Measurements from ENCODE around the gene XPO6.

The XPO6 gene

DNA sequence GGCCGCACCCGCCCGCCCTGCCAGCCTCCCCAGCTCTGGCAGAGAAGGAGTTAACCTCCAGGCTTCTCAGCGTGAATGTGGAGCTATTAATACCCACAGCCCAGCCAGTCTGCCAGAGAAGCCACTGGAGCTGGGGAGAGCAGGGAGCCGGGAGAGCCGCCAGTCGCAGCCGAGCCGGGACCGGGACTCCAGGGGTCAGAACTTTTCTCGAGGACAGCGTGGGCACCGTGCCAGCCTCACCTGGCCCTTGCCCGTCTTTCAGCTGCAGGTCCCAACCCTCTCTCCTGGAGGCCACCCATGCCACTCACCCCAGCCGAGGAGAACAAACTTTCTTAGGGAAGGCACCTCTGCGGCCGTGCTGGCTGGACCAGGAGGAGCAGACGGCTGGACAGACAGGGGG lies 46.8 kb upstream of the XPO6 start:
- Histone ChIP-seq H3K27ac (replicated peaks) (no peak overlapping the region), H3K4me3 (replicated peaks; ENCODE audit: insufficient read depth, low read length) (no peak overlapping the region), H3K27me3 (ENCODE audit: insufficient read depth, poor library complexity, severe bottlenecking) (no peaks in the 10 kb centered on the region)
- TF ChIP-seq, protein P1, sequence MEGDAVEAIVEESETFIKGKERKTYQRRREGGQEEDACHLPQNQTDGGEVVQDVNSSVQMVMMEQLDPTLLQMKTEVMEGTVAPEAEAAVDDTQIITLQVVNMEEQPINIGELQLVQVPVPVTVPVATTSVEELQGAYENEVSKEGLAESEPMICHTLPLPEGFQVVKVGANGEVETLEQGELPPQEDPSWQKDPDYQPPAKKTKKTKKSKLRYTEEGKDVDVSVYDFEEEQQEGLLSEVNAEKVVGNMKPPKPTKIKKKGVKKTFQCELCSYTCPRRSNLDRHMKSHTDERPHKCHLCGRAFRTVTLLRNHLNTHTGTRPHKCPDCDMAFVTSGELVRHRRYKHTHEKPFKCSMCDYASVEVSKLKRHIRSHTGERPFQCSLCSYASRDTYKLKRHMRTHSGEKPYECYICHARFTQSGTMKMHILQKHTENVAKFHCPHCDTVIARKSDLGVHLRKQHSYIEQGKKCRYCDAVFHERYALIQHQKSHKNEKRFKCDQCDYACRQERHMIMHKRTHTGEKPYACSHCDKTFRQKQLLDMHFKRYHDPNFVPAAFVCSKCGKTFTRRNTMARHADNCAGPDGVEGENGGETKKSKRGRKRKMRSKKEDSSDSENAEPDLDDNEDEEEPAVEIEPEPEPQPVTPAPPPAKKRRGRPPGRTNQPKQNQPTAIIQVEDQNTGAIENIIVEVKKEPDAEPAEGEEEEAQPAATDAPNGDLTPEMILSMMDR (IDR thresholded peaks at IDR 0.05; ENCODE audit: insufficient read depth, low read length): no peak
- TF ChIP-seq REST (IDR thresholded peaks at IDR 0.05; ENCODE audit: insufficient replicate concordance, low read depth) (no peak), POLR2AphosphoS5 (IDR thresholded peaks at IDR 0.05; ENCODE audit: low read depth) (no peak)
- DNase-seq (ENCODE audit: low read depth in 1 of 2, low spot score in 1 of 2): no peak

GRCh38 chr16:28257256-28257655 lies 45.5 kb upstream of the XPO6 start:
- TF ChIP-seq, protein P1 (IDR thresholded peaks at IDR 0.05; ENCODE audit: insufficient read depth, low read length): no peak
- TF ChIP-seq POLR2AphosphoS5 (IDR thresholded peaks at IDR 0.05; ENCODE audit: low read depth) (no peak), GABPA (IDR thresholded peaks at IDR 0.05; ENCODE audit: low read depth) (no peak), SPI1 (IDR thresholded peaks at IDR 0.05; ENCODE audit: borderline replicate concordance, low read depth) (no peak), REST (IDR thresholded peaks at IDR 0.05; ENCODE audit: insufficient replicate concordance, low read depth) (no peak)
- no peak overlapping the region for H3K4me3 ChIP-seq (replicated peaks; ENCODE audit: insufficient read depth, low read length)
- H3K27ac ChIP-seq (replicated peaks): no peak overlapping the region
- H3K27me3 ChIP-seq (ENCODE audit: insufficient read depth, poor library complexity, severe bottlenecking): no peaks in the 10 kb centered on the region
- DNase-seq (ENCODE audit: low read depth in 1 of 2, low spot score in 1 of 2): no peak

DNA sequence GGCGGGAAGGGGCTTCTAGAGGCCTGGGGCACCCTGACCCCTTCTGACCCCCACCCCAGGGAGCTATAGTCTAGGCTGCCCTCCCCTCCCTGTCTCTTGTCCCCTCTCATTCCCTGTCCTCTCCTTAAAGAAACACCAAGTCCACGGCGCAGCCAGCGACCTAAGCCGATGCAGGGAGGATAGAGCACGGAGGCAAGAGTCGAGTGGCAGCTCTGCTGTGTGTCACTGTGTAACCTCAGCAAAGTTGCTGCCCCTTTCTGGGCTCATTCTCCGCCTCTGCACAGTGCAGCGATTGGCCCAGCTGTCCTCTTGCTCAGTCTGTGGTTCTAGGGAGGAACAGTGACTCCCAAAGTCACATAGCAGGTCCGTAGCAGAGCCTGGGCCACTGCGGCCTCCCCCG lies 44.1 kb upstream of the XPO6 start:
- DNase-seq (ENCODE audit: low read depth in 1 of 2, low spot score in 1 of 2): no peak
- Histone ChIP-seq H3K4me3 (replicated peaks; ENCODE audit: insufficient read depth, low read length) (no peak overlapping the region), H3K27me3 (ENCODE audit: insufficient read depth, poor library complexity, severe bottlenecking) (no peaks in the 10 kb centered on the region), H3K27ac (replicated peaks) (no peak overlapping the region)
- TF ChIP-seq, protein P1 (IDR thresholded peaks at IDR 0.05; ENCODE audit: insufficient read depth, low read length): no peak
- no peak for TF ChIP-seq SPI1 (IDR thresholded peaks at IDR 0.05; ENCODE audit: borderline replicate concordance, low read depth)

GRCh38 chr16:28254158-28254557 lies 42.4 kb upstream of the XPO6 start:
- TF ChIP-seq, protein P1 (IDR thresholded peaks at IDR 0.05; ENCODE audit: insufficient read depth, low read length): no peak
- TF ChIP-seq GABPA (IDR thresholded peaks at IDR 0.05; ENCODE audit: low read depth) (no peak), REST (IDR thresholded peaks at IDR 0.05; ENCODE audit: insufficient replicate concordance, low read depth) (no peak), POLR2AphosphoS5 (IDR thresholded peaks at IDR 0.05; ENCODE audit: low read depth) (no peak), SPI1 (IDR thresholded peaks at IDR 0.05; ENCODE audit: borderline replicate concordance, low read depth) (no peak)
- no peaks in the 10 kb centered on the region for H3K27me3 ChIP-seq (ENCODE audit: insufficient read depth, poor library complexity, severe bottlenecking)

More at GRCh38 chr16:28254158-28254557, 42.4 kb upstream of the XPO6 start:
- H3K27ac ChIP-seq (replicated peaks): no peak overlapping the region
- DNase-seq (ENCODE audit: low read depth in 1 of 2, low spot score in 1 of 2): no peak
- no peak overlapping the region for H3K4me3 ChIP-seq (replicated peaks; ENCODE audit: insufficient read depth, low read length)

Measured in HL-60 (cell line).